ENCODE data around the gene GSTA4.

Gene GSTA4

GRCh38 chr6:52995089-52995912 is at the start of gene GSTA4:
Gene GSTA4, minus strand, starts transcription at chr6:52995284. Its CDS starts 1,041 bp downstream, at chr6:52994243.
- peak; percentile 84 for DNase-seq

GRCh38 chr6:53044572-53044971 is 49.5 kb upstream of the GSTA4 start:
- DNase-seq, result no peak

- no peak for DNase-seq
Measured at GRCh38 chr6:53044071-53044470, 49.0 kb upstream of the GSTA4 start.

- DNase-seq, result no peak
Measured at GRCh38 chr6:53043581-53043980, 48.5 kb upstream of the GSTA4 start.

- no peak for DNase-seq
Measured at GRCh38 chr6:53042112-53042511, 47.0 kb upstream of the GSTA4 start.

- DNase-seq, result no peak
Measured at GRCh38 chr6:53041356-53041755, 46.3 kb upstream of the GSTA4 start.

- no peak for DNase-seq
Measured at GRCh38 chr6:53038596-53038995, 43.5 kb upstream of the GSTA4 start.

- DNase-seq, result no peak
Measured at GRCh38 chr6:53038141-53038540, 43.1 kb upstream of the GSTA4 start.

- no peak for DNase-seq
Measured at GRCh38 chr6:53035549-53036213, 40.6 kb upstream of the GSTA4 start.

- DNase-seq, result no peak
Measured at GRCh38 chr6:53033764-53034163, 38.7 kb upstream of the GSTA4 start.

- DNase-seq, result no peak
Measured at GRCh38 chr6:53032849-53033248, 37.8 kb upstream of the GSTA4 start.

- no peak for DNase-seq
Measured at GRCh38 chr6:53031281-53031680, 36.2 kb upstream of the GSTA4 start.

- DNase-seq, result no peak
Measured at GRCh38 chr6:53029761-53030160, 34.7 kb upstream of the GSTA4 start.

GRCh38 chr6:53029257-53029656 is 34.2 kb upstream of the GSTA4 start:
- DNase-seq, result no peak

- DNase-seq, result no peak
Measured at GRCh38 chr6:53028467-53028866, 33.4 kb upstream of the GSTA4 start.

GRCh38 chr6:53027131-53027718 is 32.1 kb upstream of the GSTA4 start:
- DNase-seq, result no peak

- DNase-seq, result no peak
Measured at GRCh38 chr6:53026526-53026925, 31.4 kb upstream of the GSTA4 start.

GRCh38 chr6:53023323-53023722 is 28.2 kb upstream of the GSTA4 start:
- no peak for DNase-seq

- DNase-seq, result no peak
Measured at GRCh38 chr6:53020005-53020744, 25.1 kb upstream of the GSTA4 start.

GRCh38 chr6:53018446-53018845 is 23.4 kb upstream of the GSTA4 start:
- no peak for DNase-seq

- DNase-seq, result no peak
Measured at GRCh38 chr6:53015486-53015885, 20.4 kb upstream of the GSTA4 start.

- no peak for DNase-seq
Measured at GRCh38 chr6:53014744-53015143, 19.7 kb upstream of the GSTA4 start.

- DNase-seq, result no peak
Measured at GRCh38 chr6:53014063-53014462, 19.0 kb upstream of the GSTA4 start.

All from NCI-H1436 treated with DMSO at 0.1 percent for 48 hours (cell line).